IMR-90 (cell line): ENCODE results near the gene GAS7. TPM values are rescaled to one million over a fixed set of nuclear protein-coding genes. Genes with fewer than 3 reads are reported as not detected.

Source experiments
- ATAC-seq: fragments of 200-7000 bp; cut with Tn5 transposase; 2 replicates; pipeline ENCODE4 v1.9.1; 2020; ENCODE audit warnings: low read depth, mild to moderate bottlenecking, moderate library complexity
- BruUV-seq: library from RNA; stranded (reverse); fragments of 400-500 nt; replicated peaks from 2 replicates; lab custom pipeline; 2021; lab: Mats Ljungman, UMichigan
- CTCF ChIA-PET: fragments of 300-600 bp; formaldehyde crosslinking; extraction: SDS; loops from one replicate; lab custom pipeline; 2021; ENCODE audit warnings: antibody characterized with exemption; lab: Yijun Ruan, JAX
- POLR2A ChIA-PET: fragments of 300-600 bp; sonication (Branson Sonifier 250); formaldehyde crosslinking; loops from one replicate; lab custom pipeline; 2022; ENCODE audit warnings: antibody characterized with exemption; ENCODE audit not compliant: unreplicated experiment; lab: Charles Lee
- DNase-seq: peaks from one replicate; pipeline ENCODE4 v3.0.0; 2013
- H2AFZ ChIP-seq: replicated peaks from 2 replicates; pipeline ENCODE3; 2013; ENCODE audit warnings: low read length, mild to moderate bottlenecking; ENCODE audit not compliant: poor library complexity
- H2AK5ac ChIP-seq: 2 replicates; pipeline ENCODE4 v1.6.1; 2013; ENCODE audit warnings: low read depth, low read length, inconsistent platforms
- H2AK9ac ChIP-seq: replicated peaks from 2 replicates; pipeline ENCODE3; 2013; ENCODE audit warnings: mild to moderate bottlenecking, low read depth, low read length, moderate library complexity; ENCODE audit not compliant: poor library complexity
- H2BK120ac ChIP-seq: 2 replicates; pipeline ENCODE4 v1.6.1; 2013; ENCODE audit warnings: low read depth, low read length, inconsistent platforms
- H2BK15ac ChIP-seq: 3 replicates; pipeline ENCODE4 v1.6.1; 2013; ENCODE audit warnings: low read depth, low read length, inconsistent platforms
- H2BK20ac ChIP-seq: 2 replicates; pipeline ENCODE4 v1.6.1; 2013; ENCODE audit warnings: low read depth, mild to moderate bottlenecking, inconsistent platforms, low read length, moderate library complexity
- H2BK5ac ChIP-seq: 2 replicates; pipeline ENCODE4 v1.6.1; 2013; ENCODE audit warnings: mild to moderate bottlenecking, low read depth, low read length, inconsistent platforms; ENCODE audit not compliant: poor library complexity, severe bottlenecking
- H3K14ac ChIP-seq: replicated peaks from 2 replicates; pipeline ENCODE4 v1.6.1; 2013; ENCODE audit warnings: low read depth, low read length, inconsistent platforms
- H3K18ac ChIP-seq: 2 replicates; pipeline ENCODE4 v1.6.1; 2013; ENCODE audit warnings: low read depth, low read length, control low read depth
- H3K23ac ChIP-seq: 2 replicates; pipeline ENCODE4 v1.6.1; 2013; ENCODE audit warnings: low read depth, low read length, inconsistent platforms
- H3K27ac ChIP-seq: 2 replicates; pipeline ENCODE4 v1.5.1; 2013; ENCODE audit warnings: mild to moderate bottlenecking, control low read depth, low read length; ENCODE audit not compliant: insufficient read depth
- H3K27me3 ChIP-seq: 2 replicates; pipeline ENCODE4 v1.6.1; 2013; ENCODE audit warnings: low read length; ENCODE audit not compliant: control insufficient read depth, insufficient read depth
- H3K36me3 ChIP-seq: 2 replicates; pipeline ENCODE4 v1.6.1; 2013; ENCODE audit warnings: low read length, mixed read lengths; ENCODE audit not compliant: control insufficient read depth, insufficient read depth
- H3K4ac ChIP-seq: 2 replicates; pipeline ENCODE4 v1.6.1; 2013; ENCODE audit warnings: low read depth, low read length, inconsistent platforms
- H3K4me1 ChIP-seq: 2 replicates; pipeline ENCODE4 v1.6.1; 2013; ENCODE audit warnings: low read length, mixed read lengths; ENCODE audit not compliant: control insufficient read depth, insufficient read depth
- H3K4me2 ChIP-seq: 2 replicates; pipeline ENCODE4 v1.6.1; 2013; ENCODE audit warnings: low read depth, mild to moderate bottlenecking, control low read depth, low read length, moderate library complexity
- H3K4me3 ChIP-seq: 2 replicates; pipeline ENCODE4 v1.5.1; 2013; ENCODE audit warnings: low read depth, mild to moderate bottlenecking, control low read depth, low read length, moderate library complexity; ENCODE audit not compliant: insufficient read depth
- H3K56ac ChIP-seq: 2 replicates; pipeline ENCODE4 v1.6.1; 2013; ENCODE audit warnings: low read length, inconsistent platforms; ENCODE audit not compliant: insufficient read depth; ENCODE audit errors: extremely low read depth
- H3K79me1 ChIP-seq, 2 experiments: 2 replicates each; pipeline ENCODE4 v1.6.1; 2013; ENCODE audit warnings: low read length in 2 of 2, inconsistent platforms in 1 of 2, low read depth in 1 of 2
- H3K9ac ChIP-seq: 2 replicates; pipeline ENCODE4 v1.6.1; 2013; ENCODE audit warnings: low read depth, low read length, control low read depth
- H3K9me1 ChIP-seq: 2 replicates; pipeline ENCODE4 v1.6.1; 2013; ENCODE audit warnings: low read length, inconsistent platforms; ENCODE audit not compliant: insufficient read depth
- H3K9me3 ChIP-seq: 2 replicates; pipeline ENCODE4 v1.6.1; 2013; ENCODE audit warnings: low read length; ENCODE audit not compliant: control insufficient read depth, insufficient read depth
- H4K20me1 ChIP-seq: 2 replicates; pipeline ENCODE4 v1.6.1; 2013; ENCODE audit warnings: low read length, inconsistent platforms; ENCODE audit not compliant: insufficient read depth
- H4K5ac ChIP-seq: 2 replicates; pipeline ENCODE4 v1.6.1; 2013; ENCODE audit warnings: mild to moderate bottlenecking, low read depth, low read length, control low read depth
- H4K8ac ChIP-seq, 2 experiments: 2 replicates each; pipeline ENCODE4 v1.6.1; 2013; ENCODE audit warnings: low read depth in 2 of 2, low read length in 2 of 2, control low read depth in 1 of 2, inconsistent platforms in 1 of 2
- H4K91ac ChIP-seq: 2 replicates; pipeline ENCODE4 v1.6.1; 2013; ENCODE audit warnings: low read depth, low read length, inconsistent platforms; ENCODE audit not compliant: insufficient read depth
- BHLHE40 ChIP-seq: fragments of 150-350 bp; IDR thresholded peaks from 2 replicates; pipeline ENCODE4 v1.6.1; 2016; ENCODE audit warnings: mild to moderate bottlenecking, low read depth, low read length
- CEBPB ChIP-seq: IDR thresholded peaks from 2 replicates; pipeline ENCODE4 v1.6.1; 2012; ENCODE audit warnings: low read depth, low read length, improper control_type of control experiment
- CHD1 ChIP-seq: IDR thresholded peaks from 2 replicates; pipeline ENCODE4 v1.6.1; 2012; ENCODE audit warnings: low read depth, low read length, improper control_type of control experiment
- FOS ChIP-seq: fragments of 150-350 bp; IDR thresholded peaks from 2 replicates; pipeline ENCODE4 v1.6.1; 2016; ENCODE audit warnings: low read depth, low read length
- MAFK ChIP-seq: IDR thresholded peaks from 2 replicates; pipeline ENCODE4 v1.6.1; 2012; ENCODE audit warnings: low read depth, low read length, improper control_type of control experiment
- MAZ ChIP-seq: IDR thresholded peaks from 2 replicates; pipeline ENCODE4 v1.6.1; 2012; ENCODE audit warnings: low read depth, mild to moderate bottlenecking, low read length, improper control_type of control experiment, moderate library complexity, borderline replicate concordance
- MXI1 ChIP-seq: IDR thresholded peaks from 2 replicates; pipeline ENCODE4 v1.6.1; 2012; ENCODE audit warnings: low read depth, mild to moderate bottlenecking, low read length, moderate library complexity, borderline replicate concordance
- NFE2L2 ChIP-seq: fragments of 150-350 bp; IDR thresholded peaks from 2 replicates; pipeline ENCODE4 v1.6.1; 2016; ENCODE audit warnings: low read depth, mild to moderate bottlenecking, low read length
- POLR2A ChIP-seq: IDR thresholded peaks from 2 replicates; pipeline ENCODE4 v1.6.1; 2012; ENCODE audit warnings: mild to moderate bottlenecking, low read depth, low read length
- RAD21 ChIP-seq: IDR thresholded peaks from 2 replicates; pipeline ENCODE4 v1.6.1; 2012; ENCODE audit warnings: low read length, improper control_type of control experiment
- RCOR1 ChIP-seq: IDR thresholded peaks from 2 replicates; pipeline ENCODE4 v1.6.1; 2012; ENCODE audit warnings: mild to moderate bottlenecking, low read length, improper control_type of control experiment; ENCODE audit not compliant: insufficient replicate concordance
- RFX5 ChIP-seq: IDR thresholded peaks from 2 replicates; pipeline ENCODE4 v1.8.0; 2012; ENCODE audit warnings: low read depth, mild to moderate bottlenecking, low read length, moderate library complexity
- SMC3 ChIP-seq: fragments of 150-350 bp; IDR thresholded peaks from 2 replicates; pipeline ENCODE4 v1.6.1; 2016; ENCODE audit warnings: low read depth, mild to moderate bottlenecking, antibody characterized with exemption, low read length, moderate library complexity
- WGBS, 2 experiments: methylation state at CpG; one replicate each; pipeline versions ENCODE4 v1.1.5 to v1.1.7; 2013; ENCODE audit warnings: missing lambda C conversion rate in 2 of 2; ENCODE audit not compliant: insufficient read length in 1 of 2; ENCODE audit errors: extremely low coverage in 2 of 2; 5-methylcytosine and 5-hydroxymethylcytosine counted together
- dilution Hi-C: fragments of 300-500 bp; cut with HindIII; formaldehyde crosslinking; loops from one replicate; pipeline ENCODE4 v1.14.3; 2018; ENCODE audit warnings: low sequenced_read_pairs; ENCODE audit not compliant: unreplicated experiment
- in situ Hi-C: fragments of 300-500 bp; cut with MboI; formaldehyde crosslinking; loops from 3 replicates; pipeline ENCODE4 v1.14.3; 2019; ENCODE audit warnings: low sequenced_read_pairs, inconsistent platforms, mixed read lengths
- intact Hi-C: fragments of 100-400 bp; cut with micrococcal nuclease; formaldehyde crosslinking; loops from 2 replicates; pipeline ENCODE4 v1.10.0; 2022
- polyA plus RNA-seq, 3 experiments: library from polyadenylated mRNA; depleted of rRNA; stranded (reverse); fragments of >200 nt; gene quantifications; 2 replicates each; pipeline ENCODE4 v1.2.3, GENCODE V29; 2012; ENCODE audit warnings: low replicate concordance in 1 of 3
- total RNA-seq: library from RNA; depleted of rRNA; stranded (reverse); fragments of >200 nt; gene quantifications from 2 replicates; pipeline ENCODE4 v1.2.3, GENCODE V29; 2012
- TF ChIP-seq, protein P1 (sequence below): fragments of 150-350 bp; IDR thresholded peaks from 2 replicates; pipeline ENCODE4 v1.6.1; 2016; ENCODE audit warnings: low read depth, mild to moderate bottlenecking, low read length, moderate library complexity, borderline replicate concordance
- TF ChIP-seq, protein P2 (sequence below): fragments of 150-350 bp; IDR thresholded peaks from 2 replicates; pipeline ENCODE4 v1.6.1; 2017; ENCODE audit warnings: mild to moderate bottlenecking, antibody characterized with exemption, low read length, low read depth
- TF ChIP-seq, protein P3 (sequence below): conservative IDR thresholded peaks from 2 replicates; pipeline ENCODE4 v1.5.1; 2012; ENCODE audit warnings: mild to moderate bottlenecking, low read depth, low read length, improper control_type of control experiment

The GAS7 gene
- total and polyA plus RNA-seq, 2 of the 4 experiments (the other 2 are of a cell fraction) = 4.6 to 5.0 TPM

DNA sequence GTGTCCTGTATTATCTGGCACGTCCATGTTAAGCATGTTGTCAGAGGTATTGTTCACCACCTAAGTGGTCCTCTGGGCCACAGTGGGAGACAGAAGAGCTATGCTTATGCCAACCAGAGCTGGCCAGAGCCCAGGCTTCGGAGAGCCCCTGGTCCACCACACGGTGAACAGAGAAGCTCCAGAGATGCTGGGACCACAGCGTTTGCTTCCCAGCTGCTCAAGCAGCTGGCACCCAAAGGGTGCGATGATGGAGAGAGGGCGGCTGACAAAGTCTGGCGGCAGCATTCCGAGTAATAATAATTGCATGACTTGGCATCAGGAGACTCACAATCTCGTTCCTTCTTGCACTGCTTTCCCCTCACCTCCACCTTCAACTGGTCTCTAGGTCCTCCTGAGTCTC, 257.6 kb downstream of the GAS7 start:
- ATAC-seq = no peak

More for the DNA sequence above, 257.6 kb downstream of the GAS7 start:
- ChIA-PET CTCF (interaction anchor here (0.5 to 0.7 kb wide), 2 partner anchors 12 to 295 kb away, joined by 3 to 4 read pairs; no protein-coding TSS in a partner anchor), POLR2A (no interaction called here)
- Histone ChIP-seq H3K18ac (no peak overlapping the region), H2AK9ac (no peak overlapping the region), H3K27me3 (no peaks in the 10 kb centered on the region), H2BK120ac (no peak overlapping the region), H3K9me1 (no peaks in the 10 kb centered on the region; the same call in 1 of the 2 replicates), H3K36me3 (peaks cover 11% of the 10 kb centered on the region; the same call in 1 of the 2 replicates), H3K14ac (no peak overlapping the region), H2BK5ac (no peak overlapping the region), H3K23ac (no peak overlapping the region), H3K56ac (no peak overlapping the region), H2AFZ (no peak overlapping the region), H2AK5ac (no peak overlapping the region), H3K4me2 (no peak overlapping the region), H4K20me1 (no peaks in the 10 kb centered on the region), H3K4me3 (no peak overlapping the region), H3K9me3 (peaks cover 6% of the 10 kb centered on the region), H3K4ac (no peak overlapping the region), H4K91ac (no peak overlapping the region), H2BK20ac (no peak overlapping the region), H3K9ac (no peak overlapping the region), H3K79me1 (no peaks in the 10 kb centered on the region), H3K27ac (no peak overlapping the region), H4K8ac (no peak overlapping the region), H2BK15ac (no peak overlapping the region), H4K5ac (no peak overlapping the region), H3K4me1 (no peaks in the 10 kb centered on the region; the same call in 1 of the 2 replicates)
- WGBS, 2 experiments = 50% methylated on average over 1 of the region's 9 CpGs; no CpG with 5 or more reads in 1 of the 2 experiments
- dilution Hi-C loops = no loop called here
- in situ Hi-C loops = no loop called here
- no peak for DNase-seq
- intact Hi-C loops = no loop called here
- BruUV-seq = no TSS peak
- TF ChIP-seq BHLHE40 (no peak), MAZ (no peak), SMC3 (no peak), NFE2L2 (no peak), MXI1 (no peak), POLR2A (no peak), FOS (no peak), RAD21 (no peak), CEBPB (no peak), RCOR1 (no peak), CHD1 (no peak), MAFK (no peak), RFX5 (no peak)
- TF ChIP-seq, protein P1, sequence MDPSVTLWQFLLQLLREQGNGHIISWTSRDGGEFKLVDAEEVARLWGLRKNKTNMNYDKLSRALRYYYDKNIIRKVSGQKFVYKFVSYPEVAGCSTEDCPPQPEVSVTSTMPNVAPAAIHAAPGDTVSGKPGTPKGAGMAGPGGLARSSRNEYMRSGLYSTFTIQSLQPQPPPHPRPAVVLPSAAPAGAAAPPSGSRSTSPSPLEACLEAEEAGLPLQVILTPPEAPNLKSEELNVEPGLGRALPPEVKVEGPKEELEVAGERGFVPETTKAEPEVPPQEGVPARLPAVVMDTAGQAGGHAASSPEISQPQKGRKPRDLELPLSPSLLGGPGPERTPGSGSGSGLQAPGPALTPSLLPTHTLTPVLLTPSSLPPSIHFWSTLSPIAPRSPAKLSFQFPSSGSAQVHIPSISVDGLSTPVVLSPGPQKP = no peak
- TF ChIP-seq, protein P2, sequence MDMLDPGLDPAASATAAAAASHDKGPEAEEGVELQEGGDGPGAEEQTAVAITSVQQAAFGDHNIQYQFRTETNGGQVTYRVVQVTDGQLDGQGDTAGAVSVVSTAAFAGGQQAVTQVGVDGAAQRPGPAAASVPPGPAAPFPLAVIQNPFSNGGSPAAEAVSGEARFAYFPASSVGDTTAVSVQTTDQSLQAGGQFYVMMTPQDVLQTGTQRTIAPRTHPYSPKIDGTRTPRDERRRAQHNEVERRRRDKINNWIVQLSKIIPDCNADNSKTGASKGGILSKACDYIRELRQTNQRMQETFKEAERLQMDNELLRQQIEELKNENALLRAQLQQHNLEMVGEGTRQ = no peak
- TF ChIP-seq, protein P3, sequence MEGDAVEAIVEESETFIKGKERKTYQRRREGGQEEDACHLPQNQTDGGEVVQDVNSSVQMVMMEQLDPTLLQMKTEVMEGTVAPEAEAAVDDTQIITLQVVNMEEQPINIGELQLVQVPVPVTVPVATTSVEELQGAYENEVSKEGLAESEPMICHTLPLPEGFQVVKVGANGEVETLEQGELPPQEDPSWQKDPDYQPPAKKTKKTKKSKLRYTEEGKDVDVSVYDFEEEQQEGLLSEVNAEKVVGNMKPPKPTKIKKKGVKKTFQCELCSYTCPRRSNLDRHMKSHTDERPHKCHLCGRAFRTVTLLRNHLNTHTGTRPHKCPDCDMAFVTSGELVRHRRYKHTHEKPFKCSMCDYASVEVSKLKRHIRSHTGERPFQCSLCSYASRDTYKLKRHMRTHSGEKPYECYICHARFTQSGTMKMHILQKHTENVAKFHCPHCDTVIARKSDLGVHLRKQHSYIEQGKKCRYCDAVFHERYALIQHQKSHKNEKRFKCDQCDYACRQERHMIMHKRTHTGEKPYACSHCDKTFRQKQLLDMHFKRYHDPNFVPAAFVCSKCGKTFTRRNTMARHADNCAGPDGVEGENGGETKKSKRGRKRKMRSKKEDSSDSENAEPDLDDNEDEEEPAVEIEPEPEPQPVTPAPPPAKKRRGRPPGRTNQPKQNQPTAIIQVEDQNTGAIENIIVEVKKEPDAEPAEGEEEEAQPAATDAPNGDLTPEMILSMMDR = no peak
